C4-2B (cell line): ENCODE results near the gene SLC6A11.
A peak's percentile ranks its signal among the peaks of the same experiment; 100 is the strongest.

Source experiments
- H3K27ac ChIP-seq: fragments of 450-650 bp; 2 replicates; pipeline ENCODE4 v1.5.1; 2017
- CTCF ChIP-seq: fragments of 450-650 bp; conservative IDR thresholded peaks from 2 replicates; pipeline ENCODE4 v1.5.1; 2017; ENCODE audit warnings: mild to moderate bottlenecking
- ZFX ChIP-seq: fragments of 450-650 bp; IDR thresholded peaks from 2 replicates; pipeline ENCODE4 v1.6.1; 2017

Gene SLC6A11

DNA sequence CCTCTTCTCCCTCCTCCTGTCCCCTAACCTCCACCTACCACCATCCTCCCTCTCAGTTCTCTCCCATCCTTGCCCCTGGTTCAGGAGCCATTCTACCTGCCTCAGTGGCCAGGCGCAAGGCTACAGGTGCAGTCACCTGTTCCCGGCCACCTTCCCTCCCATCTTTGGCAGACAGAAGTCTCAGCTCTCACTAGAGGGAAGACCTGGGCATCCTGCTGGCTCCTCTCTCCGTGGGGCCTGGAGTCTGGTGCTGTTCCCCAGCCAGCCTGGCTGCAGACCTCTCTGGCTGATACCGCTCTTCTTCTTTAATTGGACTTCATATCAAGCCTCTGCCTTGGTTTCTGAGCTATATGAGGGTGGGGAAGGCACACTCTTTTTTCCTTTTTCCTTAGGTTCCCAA, 123.5 kb downstream of the SLC6A11 start:
- H3K27ac ChIP-seq = no peak overlapping the region
- no peak for TF ChIP-seq CTCF
- TF ChIP-seq ZFX = no peak

- no peak overlapping the region for H3K27ac ChIP-seq
- TF ChIP-seq ZFX (no peak), CTCF (no peak)
These were observed 124.1 kb downstream of the SLC6A11 start for GRCh38 chr3:10940106-10940505.

- H3K27ac ChIP-seq = no peak overlapping the region
- TF ChIP-seq CTCF (peak; percentile 91), ZFX (no peak)
These were observed 125.9 kb downstream of the SLC6A11 start for GRCh38 chr3:10941972-10942371.

GRCh38 chr3:10942690-10943205, 126.7 kb downstream of the SLC6A11 start:
- no peak for TF ChIP-seq CTCF
- no peak overlapping the region for H3K27ac ChIP-seq

GRCh38 chr3:10944866-10945265, 128.8 kb downstream of the SLC6A11 start:
- TF ChIP-seq CTCF (no peak), ZFX (no peak)
- H3K27ac ChIP-seq = no peak overlapping the region

DNA sequence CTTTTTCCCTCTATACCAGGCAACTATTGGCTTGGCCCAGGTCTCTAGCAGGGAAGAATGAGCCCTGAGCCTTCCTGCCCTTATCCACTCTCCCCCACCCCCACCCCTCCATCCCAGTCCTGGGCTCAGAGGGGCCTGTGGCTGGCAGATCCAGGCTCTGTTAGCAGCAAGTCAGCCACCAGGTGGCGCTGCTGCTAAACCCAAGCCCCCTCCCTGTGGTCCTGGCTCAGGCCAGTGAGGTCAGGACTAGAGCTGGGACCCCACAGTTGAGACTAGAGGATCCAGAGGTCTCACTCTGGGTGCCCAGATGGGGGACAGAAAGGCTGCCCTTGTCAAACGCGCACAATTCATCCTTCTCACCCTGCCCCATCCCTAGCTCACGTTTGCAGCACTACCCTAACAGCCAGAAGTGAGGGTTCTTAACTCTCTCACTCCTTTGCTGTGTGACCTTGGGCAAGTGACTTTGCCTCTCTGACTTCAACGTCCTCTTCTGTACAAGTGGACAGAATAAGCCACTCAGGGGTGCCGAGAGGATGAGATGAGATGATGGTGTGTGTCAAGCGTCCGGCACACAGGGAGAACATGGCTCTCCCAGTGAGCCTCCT, 129.8 kb downstream of the SLC6A11 start:
- TF ChIP-seq ZFX = no peak
- peak; percentile 87 for TF ChIP-seq CTCF
- no peak overlapping the region for H3K27ac ChIP-seq

DNA sequence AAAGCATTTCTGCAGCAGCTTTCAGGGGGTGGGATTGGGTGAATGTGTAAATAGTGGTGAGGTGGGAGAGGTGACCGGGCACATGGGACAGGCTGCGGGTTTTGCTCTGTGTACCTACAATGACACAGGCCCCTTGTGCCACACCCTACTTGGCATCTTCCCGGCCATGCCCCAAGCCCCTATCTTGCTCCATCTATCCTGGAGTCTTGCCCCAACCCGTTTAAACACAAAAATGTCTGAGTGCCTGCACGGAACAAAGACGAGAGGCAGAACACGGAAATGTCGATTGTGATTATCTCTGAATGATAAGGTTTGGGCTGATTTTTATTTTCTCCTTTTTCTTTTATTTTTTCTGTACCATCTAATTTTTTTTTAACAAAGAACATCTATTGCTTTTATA, 130.5 kb downstream of the SLC6A11 start:
- H3K27ac ChIP-seq = no peak overlapping the region
- TF ChIP-seq ZFX = no peak
- TF ChIP-seq CTCF = no peak
